ENCODE data around the gene TMEM239.

DNA sequence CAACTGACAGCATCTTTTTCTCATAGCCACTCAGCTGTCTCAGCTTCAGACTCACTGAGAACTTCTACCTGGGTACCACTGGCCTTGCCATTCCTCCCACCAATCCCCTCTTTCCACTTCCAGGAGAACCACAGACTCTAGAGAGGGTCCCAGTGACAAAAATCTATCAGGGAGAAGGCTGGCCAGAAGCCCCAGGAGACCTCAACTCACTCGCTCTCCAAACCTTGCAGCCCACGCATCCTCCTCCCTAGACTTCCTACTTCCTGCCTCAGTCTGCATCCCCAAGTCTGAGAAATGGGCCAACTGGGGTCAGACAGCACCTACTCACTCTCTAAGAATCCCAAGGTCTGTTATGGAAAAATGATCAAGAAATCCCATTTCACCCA is 1.2 kb downstream of the TMEM239 start:
- TF ChIP-seq, protein P1, sequence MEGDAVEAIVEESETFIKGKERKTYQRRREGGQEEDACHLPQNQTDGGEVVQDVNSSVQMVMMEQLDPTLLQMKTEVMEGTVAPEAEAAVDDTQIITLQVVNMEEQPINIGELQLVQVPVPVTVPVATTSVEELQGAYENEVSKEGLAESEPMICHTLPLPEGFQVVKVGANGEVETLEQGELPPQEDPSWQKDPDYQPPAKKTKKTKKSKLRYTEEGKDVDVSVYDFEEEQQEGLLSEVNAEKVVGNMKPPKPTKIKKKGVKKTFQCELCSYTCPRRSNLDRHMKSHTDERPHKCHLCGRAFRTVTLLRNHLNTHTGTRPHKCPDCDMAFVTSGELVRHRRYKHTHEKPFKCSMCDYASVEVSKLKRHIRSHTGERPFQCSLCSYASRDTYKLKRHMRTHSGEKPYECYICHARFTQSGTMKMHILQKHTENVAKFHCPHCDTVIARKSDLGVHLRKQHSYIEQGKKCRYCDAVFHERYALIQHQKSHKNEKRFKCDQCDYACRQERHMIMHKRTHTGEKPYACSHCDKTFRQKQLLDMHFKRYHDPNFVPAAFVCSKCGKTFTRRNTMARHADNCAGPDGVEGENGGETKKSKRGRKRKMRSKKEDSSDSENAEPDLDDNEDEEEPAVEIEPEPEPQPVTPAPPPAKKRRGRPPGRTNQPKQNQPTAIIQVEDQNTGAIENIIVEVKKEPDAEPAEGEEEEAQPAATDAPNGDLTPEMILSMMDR (IDR thresholded peaks at IDR 0.05): no peak
- TF ChIP-seq POLR2A (IDR thresholded peaks at IDR 0.05): no peak
- TF ChIP-seq POLR2AphosphoS5 (IDR thresholded peaks at IDR 0.05): no peak

Data from breast epithelium (tissue), 3 donors.